ENCODE results near the gene ZNF362.

The ZNF362 gene

DNA sequence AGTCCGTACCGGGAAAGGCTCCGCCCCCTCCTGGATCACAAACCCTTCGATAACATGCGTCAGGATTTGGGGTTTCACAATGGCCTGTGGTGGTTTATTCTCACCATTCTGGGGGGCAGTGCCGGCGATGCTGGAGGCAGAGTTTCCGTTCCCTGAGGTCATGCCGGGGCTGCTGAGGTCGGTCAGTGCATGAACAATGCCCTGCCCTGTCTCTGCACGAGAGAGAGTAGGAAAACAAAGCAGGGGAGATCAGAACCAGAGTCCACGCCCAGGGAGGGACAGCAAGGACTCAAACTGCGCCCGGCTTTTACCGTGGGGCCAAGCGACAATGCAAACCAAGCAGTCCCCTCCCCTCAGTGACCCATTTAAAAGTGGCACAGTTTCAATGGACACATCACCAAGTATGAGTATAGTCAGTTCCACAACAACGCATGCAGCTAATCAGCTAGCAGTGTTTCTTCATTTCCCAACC lies 77.8 kb downstream of the ZNF362 start:
- Histone ChIP-seq H3K4me3 (IDR thresholded peaks at IDR 0.05; ENCODE audit: insufficient read depth, low read depth, low read length) (no peak overlapping the region), H3K79me2 (ENCODE audit: insufficient read depth, low read depth) (no peaks in the 10 kb centered on the region), H3K4me1 (ENCODE audit: low read depth, poor library complexity, severe bottlenecking) (no peaks in the 10 kb centered on the region), H4K20me1 (ENCODE audit: insufficient read depth) (no peaks in the 10 kb centered on the region), H2AFZ (ENCODE audit: low read depth) (no peak overlapping the region), H3K36me3 (ENCODE audit: insufficient read depth) (no peaks in the 10 kb centered on the region), H3K9ac (no peak overlapping the region), H3K27me3 (ENCODE audit: insufficient read depth, low read depth) (no peaks in the 10 kb centered on the region), H3K27ac (no peak overlapping the region), H3K4me2 (no peak overlapping the region)
- TF ChIP-seq, protein P1, sequence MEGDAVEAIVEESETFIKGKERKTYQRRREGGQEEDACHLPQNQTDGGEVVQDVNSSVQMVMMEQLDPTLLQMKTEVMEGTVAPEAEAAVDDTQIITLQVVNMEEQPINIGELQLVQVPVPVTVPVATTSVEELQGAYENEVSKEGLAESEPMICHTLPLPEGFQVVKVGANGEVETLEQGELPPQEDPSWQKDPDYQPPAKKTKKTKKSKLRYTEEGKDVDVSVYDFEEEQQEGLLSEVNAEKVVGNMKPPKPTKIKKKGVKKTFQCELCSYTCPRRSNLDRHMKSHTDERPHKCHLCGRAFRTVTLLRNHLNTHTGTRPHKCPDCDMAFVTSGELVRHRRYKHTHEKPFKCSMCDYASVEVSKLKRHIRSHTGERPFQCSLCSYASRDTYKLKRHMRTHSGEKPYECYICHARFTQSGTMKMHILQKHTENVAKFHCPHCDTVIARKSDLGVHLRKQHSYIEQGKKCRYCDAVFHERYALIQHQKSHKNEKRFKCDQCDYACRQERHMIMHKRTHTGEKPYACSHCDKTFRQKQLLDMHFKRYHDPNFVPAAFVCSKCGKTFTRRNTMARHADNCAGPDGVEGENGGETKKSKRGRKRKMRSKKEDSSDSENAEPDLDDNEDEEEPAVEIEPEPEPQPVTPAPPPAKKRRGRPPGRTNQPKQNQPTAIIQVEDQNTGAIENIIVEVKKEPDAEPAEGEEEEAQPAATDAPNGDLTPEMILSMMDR (conservative IDR thresholded peaks at IDR 0.05; ENCODE audit: low read depth, low read length), result no peak

DNA sequence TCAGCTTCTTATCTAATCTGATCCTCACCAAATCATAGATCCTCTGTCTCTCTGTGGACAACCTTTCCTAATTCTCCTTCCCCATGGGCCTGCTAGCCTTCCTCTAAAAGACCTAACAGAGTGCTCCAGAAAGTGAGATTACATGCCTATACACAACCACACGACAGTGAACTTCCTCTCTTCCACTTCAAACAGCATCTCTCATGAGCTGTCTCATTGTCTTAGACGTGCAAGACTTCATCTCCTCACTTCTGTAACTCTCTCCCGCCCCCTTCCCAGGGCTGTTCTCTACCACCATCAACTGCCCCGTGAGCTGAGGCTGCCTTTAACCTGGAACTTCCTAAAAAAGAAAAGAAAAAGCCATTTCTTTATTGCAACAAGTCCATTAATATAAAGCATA lies 78.7 kb downstream of the ZNF362 start:
- Histone ChIP-seq H4K20me1 (ENCODE audit: insufficient read depth) (no peaks in the 10 kb centered on the region), H3K27ac (no peak overlapping the region), H3K4me2 (no peak overlapping the region), H3K4me1 (ENCODE audit: low read depth, poor library complexity, severe bottlenecking) (no peaks in the 10 kb centered on the region), H2AFZ (ENCODE audit: low read depth) (no peak overlapping the region), H3K4me3 (IDR thresholded peaks at IDR 0.05; ENCODE audit: insufficient read depth, low read depth, low read length) (no peak overlapping the region), H3K27me3 (ENCODE audit: insufficient read depth, low read depth) (no peaks in the 10 kb centered on the region), H3K79me2 (ENCODE audit: insufficient read depth, low read depth) (no peaks in the 10 kb centered on the region), H3K36me3 (ENCODE audit: insufficient read depth) (no peaks in the 10 kb centered on the region), H3K9ac (no peak overlapping the region)
- TF ChIP-seq, protein P1 (conservative IDR thresholded peaks at IDR 0.05; ENCODE audit: low read depth, low read length), result no peak

DNA sequence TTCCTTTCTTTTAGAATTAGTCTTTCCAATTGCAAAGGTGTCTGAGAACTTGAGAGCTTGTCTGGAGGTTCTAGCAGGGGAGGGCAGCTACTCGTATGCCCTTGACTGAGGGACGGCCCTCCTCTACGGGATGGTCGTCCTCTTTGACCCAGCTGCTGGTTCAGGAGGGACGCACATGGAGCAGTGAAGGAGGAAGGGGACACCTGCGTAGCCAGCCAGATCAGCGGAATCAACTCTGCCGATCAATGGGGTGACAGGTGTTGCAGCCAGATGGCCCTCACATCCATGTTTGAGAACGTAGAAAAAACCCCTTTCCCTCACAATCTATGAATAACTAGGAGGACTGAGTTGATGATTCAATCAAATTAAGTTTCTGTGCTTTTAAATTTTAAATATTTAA lies 80.3 kb downstream of the ZNF362 start:
- no peaks in the 10 kb centered on the region for H3K27me3 ChIP-seq (ENCODE audit: insufficient read depth, low read depth)
- H3K9ac ChIP-seq, result no peak overlapping the region
- H3K79me2 ChIP-seq (ENCODE audit: insufficient read depth, low read depth), result no peaks in the 10 kb centered on the region
- H3K27ac ChIP-seq, result no peak overlapping the region
- H3K4me3 ChIP-seq (IDR thresholded peaks at IDR 0.05; ENCODE audit: insufficient read depth, low read depth, low read length), result no peak overlapping the region
- H3K4me2 ChIP-seq, result no peak overlapping the region
- H3K4me1 ChIP-seq (ENCODE audit: low read depth, poor library complexity, severe bottlenecking), result peaks cover 9% of the 10 kb centered on the region
- H2AFZ ChIP-seq (ENCODE audit: low read depth), result no peak overlapping the region
- no peaks in the 10 kb centered on the region for H3K36me3 ChIP-seq (ENCODE audit: insufficient read depth)
- H4K20me1 ChIP-seq (ENCODE audit: insufficient read depth), result no peaks in the 10 kb centered on the region
- TF ChIP-seq, protein P1 (conservative IDR thresholded peaks at IDR 0.05; ENCODE audit: low read depth, low read length), result no peak

DNA sequence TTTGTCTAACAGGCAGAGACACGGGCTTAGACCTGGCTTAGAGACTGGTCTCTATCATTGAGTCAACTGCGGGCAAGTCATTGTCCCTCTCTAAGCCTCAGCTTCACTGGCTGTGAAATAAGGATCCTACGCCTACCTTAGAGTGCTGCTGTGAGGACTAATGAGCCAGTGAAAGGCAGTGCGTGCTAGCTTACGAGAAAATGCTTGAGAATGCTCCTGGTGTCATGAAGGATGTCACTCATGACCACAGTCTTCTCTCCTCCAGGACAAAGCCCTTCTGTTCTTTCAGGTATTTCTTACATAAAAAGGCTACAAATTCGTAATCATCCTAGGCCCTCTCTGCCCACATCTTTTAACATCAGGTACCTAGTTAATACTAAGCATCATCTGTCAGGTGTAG lies 81.1 kb downstream of the ZNF362 start:
- H3K79me2 ChIP-seq (ENCODE audit: insufficient read depth, low read depth), result no peaks in the 10 kb centered on the region

More for the DNA sequence above, 81.1 kb downstream of the ZNF362 start:
- Histone ChIP-seq H4K20me1 (ENCODE audit: insufficient read depth) (no peaks in the 10 kb centered on the region), H3K4me3 (IDR thresholded peaks at IDR 0.05; ENCODE audit: insufficient read depth, low read depth, low read length) (no peak overlapping the region), H3K4me1 (ENCODE audit: low read depth, poor library complexity, severe bottlenecking) (peaks cover 18% of the 10 kb centered on the region), H3K27ac (no peak overlapping the region), H3K36me3 (ENCODE audit: insufficient read depth) (no peaks in the 10 kb centered on the region), H3K27me3 (ENCODE audit: insufficient read depth, low read depth) (no peaks in the 10 kb centered on the region), H2AFZ (ENCODE audit: low read depth) (no peak overlapping the region), H3K4me2 (no peak overlapping the region), H3K9ac (no peak overlapping the region)
- TF ChIP-seq, protein P1 (conservative IDR thresholded peaks at IDR 0.05; ENCODE audit: low read depth, low read length), result no peak

All from KMS-11 (cell line).